Measurements from ENCODE around the gene P3H2. TPM values are rescaled to one million over a fixed set of nuclear protein-coding genes. Genes with fewer than 3 reads are reported as not detected.

The P3H2 gene
- total and polyA plus RNA-seq, 11 donors: 0.55 to 24.8 (median 3.8) TPM

GRCh38 chr3:190058521-190059241 is 62.0 kb downstream of the P3H2 start:
- Histone ChIP-seq H3K4me3 (no peak overlapping the region), H3K4me1 (peaks cover 0 to 21% (median 2%) of the 10 kb centered on the region in 12 donors), H3K36me3 (no peaks in the 10 kb centered on the region), H3K27me3 (no peaks in the 10 kb centered on the region), H3K27ac (peak overlapping the region in 7 of 12 donors; percentile 6 to 46 (median 12)), H3K9me3 (no peaks in the 10 kb centered on the region)
- WGBS, 4 donors: 48 to 61% (median 52%) methylated on average over 4 of the region's 4 CpGs
- ATAC-seq: peak in 3 of 4 donors; percentile 25 to 54 (median 52)
- no peak for TF ChIP-seq POLR2A (IDR thresholded peaks at IDR 0.05)
- intact Hi-C loops (cut with DNase I): loop anchor here in 1 of 10 donors (10.0 kb wide), 1 partner anchor 56 kb away; no protein-coding TSS in a partner anchor
- no peak for DNase-seq

- TF ChIP-seq CTCF (IDR thresholded peaks at IDR 0.05) (no peak), POLR2A (IDR thresholded peaks at IDR 0.05) (no peak)
- Histone ChIP-seq H3K36me3 (no peaks in the 10 kb centered on the region), H3K4me3 (no peak overlapping the region), H3K4me1 (peaks cover 0 to 21% (median 2%) of the 10 kb centered on the region in 12 donors), H3K27ac (peak overlapping the region in 1 of 12 donors; percentile 7), H3K9me3 (no peaks in the 10 kb centered on the region), H3K27me3 (no peaks in the 10 kb centered on the region)
- DNase-seq (no peak), ATAC-seq (peak in 1 of 4 donors; percentile 57)
- 34 to 81% (median 63%) methylated on average over 4 of the region's 4 CpGs for WGBS, 4 donors
- intact Hi-C loops (cut with DNase I): loop anchor here in 1 of 10 donors (10.0 kb wide), 1 partner anchor 58 kb away; no protein-coding TSS in a partner anchor
Measured at GRCh38 chr3:190056742-190057141, 64.0 kb downstream of the P3H2 start.

- TF ChIP-seq POLR2A (IDR thresholded peaks at IDR 0.05) (no peak), CTCF (IDR thresholded peaks at IDR 0.05) (no peak)
Measured at GRCh38 chr3:190055773-190056172, 64.9 kb downstream of the P3H2 start.

GRCh38 chr3:190053919-190054672 is 66.6 kb downstream of the P3H2 start:
- peak overlapping the region in 1 of 12 donors; percentile 3 for H3K27ac ChIP-seq
- TF ChIP-seq POLR2A (IDR thresholded peaks at IDR 0.05) (no peak), CTCF (IDR thresholded peaks at IDR 0.05) (peak in 1 of 12 donors; percentile 19)
- DNase-seq (peak in 1 of 5 donors; percentile 37), ATAC-seq (peak in 2 of 4 donors; percentile 33 to 74)
- 37 to 52% (median 48%) methylated on average over 4 of the region's 4 CpGs for WGBS, 4 donors
- no peaks in the 10 kb centered on the region for H3K36me3 ChIP-seq
- H3K4me3 ChIP-seq: no peak overlapping the region
- peaks cover 0 to 16% (median 2%) of the 10 kb centered on the region in 12 donors for H3K4me1 ChIP-seq
- no peaks in the 10 kb centered on the region for H3K9me3 ChIP-seq
- no peaks in the 10 kb centered on the region for H3K27me3 ChIP-seq
- intact Hi-C loops (cut with DNase I): loop anchor here in 1 of 10 donors (10.0 kb wide), 1 partner anchor 61 kb away; no protein-coding TSS in a partner anchor

More at GRCh38 chr3:190055773-190056172, 64.9 kb downstream of the P3H2 start:
- Histone ChIP-seq H3K4me3 (no peak overlapping the region), H3K27me3 (no peaks in the 10 kb centered on the region), H3K36me3 (no peaks in the 10 kb centered on the region), H3K27ac (peak overlapping the region in 1 of 12 donors; percentile 7), H3K9me3 (no peaks in the 10 kb centered on the region), H3K4me1 (peaks cover 0 to 21% (median 2%) of the 10 kb centered on the region in 12 donors)
- no peak for ATAC-seq
- DNase-seq: no peak
- intact Hi-C loops (cut with DNase I): loop anchor here in 1 of 10 donors (10.0 kb wide), 1 partner anchor 59 kb away; no protein-coding TSS in a partner anchor
- 81 to 83% (median 81%) methylated on average over 4 of the region's 4 CpGs for WGBS, 4 donors
